ENCODE measurements around the gene ROBO2. TPM values are rescaled to one million over a fixed set of nuclear protein-coding genes. Genes with fewer than 3 reads are reported as not detected.

The ROBO2 gene
- total and polyA plus RNA-seq, 10 donors: 0.41 to 14.8 (median 5.2) TPM

GRCh38 chr3:77096145-77096544 lies 56.2 kb downstream of the ROBO2 start:
- Histone ChIP-seq H3K4me3 (no peak overlapping the region), H3K36me3 (no peaks in the 10 kb centered on the region), H3K4me1 (no peaks in the 10 kb centered on the region), H3K27me3 (replicated peaks in 1 of 7) (no peaks in the 10 kb centered on the region), H3K9me3 (peaks cover 0 to 3% (median 0%) of the 10 kb centered on the region in 8 donors), H3K27ac (no peak overlapping the region)
- intact Hi-C loops (cut with DNase I; ENCODE audit: low total_unique reads): no loop called here
- 57 to 79% (median 67%) methylated on average over 1 of the region's 1 CpG for WGBS, 5 donors
- no peak for DNase-seq
- TF ChIP-seq, protein P1, sequence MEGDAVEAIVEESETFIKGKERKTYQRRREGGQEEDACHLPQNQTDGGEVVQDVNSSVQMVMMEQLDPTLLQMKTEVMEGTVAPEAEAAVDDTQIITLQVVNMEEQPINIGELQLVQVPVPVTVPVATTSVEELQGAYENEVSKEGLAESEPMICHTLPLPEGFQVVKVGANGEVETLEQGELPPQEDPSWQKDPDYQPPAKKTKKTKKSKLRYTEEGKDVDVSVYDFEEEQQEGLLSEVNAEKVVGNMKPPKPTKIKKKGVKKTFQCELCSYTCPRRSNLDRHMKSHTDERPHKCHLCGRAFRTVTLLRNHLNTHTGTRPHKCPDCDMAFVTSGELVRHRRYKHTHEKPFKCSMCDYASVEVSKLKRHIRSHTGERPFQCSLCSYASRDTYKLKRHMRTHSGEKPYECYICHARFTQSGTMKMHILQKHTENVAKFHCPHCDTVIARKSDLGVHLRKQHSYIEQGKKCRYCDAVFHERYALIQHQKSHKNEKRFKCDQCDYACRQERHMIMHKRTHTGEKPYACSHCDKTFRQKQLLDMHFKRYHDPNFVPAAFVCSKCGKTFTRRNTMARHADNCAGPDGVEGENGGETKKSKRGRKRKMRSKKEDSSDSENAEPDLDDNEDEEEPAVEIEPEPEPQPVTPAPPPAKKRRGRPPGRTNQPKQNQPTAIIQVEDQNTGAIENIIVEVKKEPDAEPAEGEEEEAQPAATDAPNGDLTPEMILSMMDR (IDR thresholded peaks at IDR 0.05 in 8 of 11, conservative IDR thresholded peaks at IDR 0.05 in 3 of 11): no peak

- Histone ChIP-seq H3K27me3 (replicated peaks in 1 of 7) (no peaks in the 10 kb centered on the region), H3K27ac (no peak overlapping the region), H3K36me3 (no peaks in the 10 kb centered on the region), H3K4me1 (no peaks in the 10 kb centered on the region), H3K9me3 (peaks cover 0 to 3% (median 0%) of the 10 kb centered on the region in 8 donors), H3K4me3 (no peak overlapping the region)
- TF ChIP-seq, protein P1 (IDR thresholded peaks at IDR 0.05 in 8 of 11, conservative IDR thresholded peaks at IDR 0.05 in 3 of 11): no peak
- no peak for TF ChIP-seq POLR2A (IDR thresholded peaks at IDR 0.05)
- TF ChIP-seq POLR2AphosphoS5 (IDR thresholded peaks at IDR 0.05): no peak
- intact Hi-C loops (cut with DNase I; ENCODE audit: low total_unique reads): no loop called here
- 73 to 82% (median 76%) methylated on average over 12 of the region's 12 CpGs for WGBS, 5 donors
- DNase-seq: no peak
Observed at GRCh38 chr3:77096966-77097890, 57.3 kb downstream of the ROBO2 start.

- Histone ChIP-seq H3K9me3 (no peaks in the 10 kb centered on the region), H3K36me3 (no peaks in the 10 kb centered on the region), H3K27ac (no peak overlapping the region), H3K4me3 (no peak overlapping the region), H3K27me3 (replicated peaks in 1 of 7) (no peaks in the 10 kb centered on the region), H3K4me1 (no peaks in the 10 kb centered on the region)
- 78 to 85% (median 83%) methylated on average over 6 of the region's 6 CpGs for WGBS, 5 donors
- intact Hi-C loops (cut with DNase I; ENCODE audit: low total_unique reads): no loop called here
- TF ChIP-seq POLR2AphosphoS5 (IDR thresholded peaks at IDR 0.05) (no peak), POLR2A (IDR thresholded peaks at IDR 0.05) (no peak)
- TF ChIP-seq, protein P1 (IDR thresholded peaks at IDR 0.05 in 8 of 11, conservative IDR thresholded peaks at IDR 0.05 in 3 of 11): no peak
- DNase-seq: no peak
Observed at GRCh38 chr3:77102951-77103769, 63.3 kb downstream of the ROBO2 start.

- no peaks in the 10 kb centered on the region for H3K36me3 ChIP-seq
- no peaks in the 10 kb centered on the region for H3K9me3 ChIP-seq
- H3K4me1 ChIP-seq: no peaks in the 10 kb centered on the region
- 46 to 76% (median 54%) methylated on average over 2 of the region's 2 CpGs for WGBS, 5 donors
- DNase-seq: no peak
- intact Hi-C loops (cut with DNase I; ENCODE audit: low total_unique reads): no loop called here
- H3K27ac ChIP-seq: no peak overlapping the region
- H3K4me3 ChIP-seq: no peak overlapping the region
- TF ChIP-seq POLR2AphosphoS5 (IDR thresholded peaks at IDR 0.05): no peak
- TF ChIP-seq POLR2A (IDR thresholded peaks at IDR 0.05): no peak
- TF ChIP-seq, protein P1 (IDR thresholded peaks at IDR 0.05 in 8 of 11, conservative IDR thresholded peaks at IDR 0.05 in 3 of 11): no peak
- H3K27me3 ChIP-seq (replicated peaks in 1 of 7): no peaks in the 10 kb centered on the region
Observed at GRCh38 chr3:77122652-77123051, 82.8 kb downstream of the ROBO2 start.
